ENCODE measurements around the gene FOXP1. TPM values are rescaled to one million over a fixed set of nuclear protein-coding genes. Genes with fewer than 3 reads are reported as not detected.

Gene FOXP1
- total and polyA plus RNA-seq, 7 experiments from 2014 or later: 104 to 537 (median 444) TPM

- H3K27me3 Mint-ChIP-seq: peaks cover 0 to 35% (median 0%) of the 10 kb centered on the region in 5 donors
- ATAC-seq (no peak), DNase-seq (no peak)
- H3K4me1 Mint-ChIP-seq: peaks cover 13 to 97% (median 84%) of the 10 kb centered on the region in 7 donors
- Histone ChIP-seq H3K9me3 (ENCODE audit: control insufficient read depth in 2 of 3, low read length in 3 of 3) (no peaks in the 10 kb centered on the region), H3K27ac (ENCODE audit: low read depth, low read length) (no peak overlapping the region), H3K4me3 (ENCODE audit: low read length) (no peak overlapping the region), H3K4me1 (ENCODE audit: control insufficient read depth in 2 of 2, insufficient read depth in 2 of 2, low read length in 2 of 2) (peaks cover 7 to 46% of the 10 kb centered on the region in 2 donors), H3K27me3 (ENCODE audit: control insufficient read depth in 2 of 2, insufficient read depth in 2 of 2, low read length in 2 of 2) (no peaks in the 10 kb centered on the region), H3K36me3 (ENCODE audit: control insufficient read depth in 2 of 3, insufficient read depth in 3 of 3, low read length in 3 of 3) (peaks cover 0 to 16% (median 0%) of the 10 kb centered on the region in 3 experiments)
- peaks cover 0 to under 1% (median 0%) of the 10 kb centered on the region in 11 donors for H3K9me3 Mint-ChIP-seq
- peak overlapping the region in 8 of 9 donors; percentile 5 to 83 (median 67) for H3K27ac Mint-ChIP-seq
- CTCF ChIA-PET: interaction anchor here (0.7 to 1.3 kb wide), 2 partner anchors 160 to 347 kb away, joined by 3 read pairs; no protein-coding TSS in a partner anchor
- POLR2A ChIA-PET: interaction anchor here (0.7 kb wide), 1 partner anchor 186 kb away, joined by 4 read pairs; no protein-coding TSS in a partner anchor
- peak overlapping the region in 2 of 10 donors; percentile 16 to 24 for H3K4me3 Mint-ChIP-seq
- intact Hi-C loops (cut with micrococcal nuclease): no loop called here
- H3K36me3 Mint-ChIP-seq: peaks cover 0 to 43% (median 30%) of the 10 kb centered on the region in 5 donors
These were observed 232.5 kb downstream of the FOXP1 start for GRCh38 chr3:71350998-71351397.

- Mint-ChIP-seq H3K4me1 (peaks cover 9 to 92% (median 75%) of the 10 kb centered on the region in 7 donors), H3K9me3 (peaks cover 0 to 7% (median 0%) of the 10 kb centered on the region in 11 donors), H3K27ac (peak overlapping the region in 8 of 9 donors; percentile 56 to 93 (median 80)), H3K36me3 (peaks cover 4 to 38% (median 20%) of the 10 kb centered on the region in 5 donors), H3K27me3 (peaks cover 0 to 23% (median 0%) of the 10 kb centered on the region in 5 donors), H3K4me3 (peak overlapping the region in 5 of 10 donors; percentile 51 to 78 (median 68))
- CTCF ChIA-PET: no interaction called here
- POLR2A ChIA-PET: no interaction called here
- Histone ChIP-seq H3K9me3 (ENCODE audit: control insufficient read depth in 2 of 3, low read length in 3 of 3) (no peaks in the 10 kb centered on the region), H3K36me3 (ENCODE audit: control insufficient read depth in 2 of 3, insufficient read depth in 3 of 3, low read length in 3 of 3) (no peaks in the 10 kb centered on the region), H3K27me3 (ENCODE audit: control insufficient read depth in 2 of 2, insufficient read depth in 2 of 2, low read length in 2 of 2) (no peaks in the 10 kb centered on the region), H3K4me1 (ENCODE audit: control insufficient read depth in 2 of 2, insufficient read depth in 2 of 2, low read length in 2 of 2) (peaks cover 7 to 38% of the 10 kb centered on the region in 2 donors), H3K4me3 (ENCODE audit: low read length) (no peak overlapping the region), H3K27ac (ENCODE audit: low read depth, low read length) (peak overlapping the region; percentile 31)
- ATAC-seq (no peak), DNase-seq (no peak)
- intact Hi-C loops (cut with micrococcal nuclease): loop anchor here in 1 of 2 donors (1.0 kb wide), 1 partner anchor 8 kb away; no protein-coding TSS in a partner anchor
These were observed 234.7 kb downstream of the FOXP1 start for GRCh38 chr3:71348831-71349230.

DNA sequence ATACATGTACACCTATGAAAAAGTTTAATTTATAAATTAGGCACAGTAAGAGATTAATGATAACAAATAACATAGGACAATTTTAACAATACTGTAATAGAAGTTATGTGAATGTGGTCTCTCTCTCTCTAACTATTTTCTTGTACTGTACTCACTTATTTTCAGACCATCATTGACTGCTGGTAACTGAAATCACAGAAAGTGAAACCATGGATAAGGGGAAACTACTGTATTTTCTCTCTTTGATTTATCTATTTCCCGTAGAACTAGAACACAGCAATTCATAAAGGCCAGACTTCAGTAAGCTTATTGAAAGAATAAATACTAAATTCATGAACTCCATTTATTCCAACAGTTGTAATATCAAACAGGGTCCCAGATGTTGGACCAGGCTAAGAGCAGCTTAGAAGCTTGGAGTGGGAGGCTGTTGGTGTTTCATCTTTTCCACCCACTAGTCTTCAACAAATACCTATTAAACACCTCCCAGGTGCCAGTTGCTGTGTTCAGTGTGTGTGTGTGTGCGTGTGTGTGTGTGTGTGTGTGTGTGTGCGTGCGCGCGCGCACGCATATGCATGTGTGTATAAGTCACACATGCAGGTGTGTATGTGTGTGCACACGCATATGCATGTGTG is 235.4 kb downstream of the FOXP1 start:
- H3K4me3 Mint-ChIP-seq: peak overlapping the region in 9 of 10 donors; percentile 48 to 78 (median 60)
- Histone ChIP-seq H3K27ac (ENCODE audit: low read depth, low read length) (peak overlapping the region; percentile 31), H3K9me3 (ENCODE audit: control insufficient read depth in 2 of 3, low read length in 3 of 3) (no peaks in the 10 kb centered on the region), H3K4me1 (ENCODE audit: control insufficient read depth in 2 of 2, insufficient read depth in 2 of 2, low read length in 2 of 2) (peaks cover 7 to 38% of the 10 kb centered on the region in 2 donors), H3K4me3 (ENCODE audit: low read length) (no peak overlapping the region), H3K36me3 (ENCODE audit: control insufficient read depth in 2 of 3, insufficient read depth in 3 of 3, low read length in 3 of 3) (no peaks in the 10 kb centered on the region), H3K27me3 (ENCODE audit: control insufficient read depth in 2 of 2, insufficient read depth in 2 of 2, low read length in 2 of 2) (no peaks in the 10 kb centered on the region)
- ATAC-seq: peak; percentile 51
- intact Hi-C loops (cut with micrococcal nuclease): no loop called here
- peaks cover 0 to 36% (median 18%) of the 10 kb centered on the region in 5 donors for H3K36me3 Mint-ChIP-seq
- peaks cover 0 to 24% (median 0%) of the 10 kb centered on the region in 5 donors for H3K27me3 Mint-ChIP-seq
- peak in 1 of 9 donors; percentile 28 for DNase-seq
- ChIA-PET POLR2A (no interaction called here), CTCF (no interaction called here)
- peaks cover 0 to 9% (median 0%) of the 10 kb centered on the region in 11 donors for H3K9me3 Mint-ChIP-seq
- H3K4me1 Mint-ChIP-seq: peaks cover 9 to 92% (median 74%) of the 10 kb centered on the region in 7 donors
- peak overlapping the region in 8 of 9 donors; percentile 56 to 93 (median 80) for H3K27ac Mint-ChIP-seq

- POLR2A ChIA-PET: interaction anchor here (0.9 kb wide), 2 partner anchors 29 to 34 kb away, joined by 4 read pairs; no protein-coding TSS in a partner anchor
- intact Hi-C loops (cut with micrococcal nuclease): loop anchor here in 1 of 2 donors (2.0 kb wide), 1 partner anchor 15 kb away; no protein-coding TSS in a partner anchor
- Mint-ChIP-seq H3K9me3 (peaks cover 0 to 17% (median 3%) of the 10 kb centered on the region in 11 donors), H3K4me3 (peak overlapping the region in 5 of 10 donors; percentile 27 to 57 (median 51)), H3K27me3 (peaks cover 0 to 15% (median 0%) of the 10 kb centered on the region in 5 donors), H3K36me3 (peaks cover 5 to 43% (median 31%) of the 10 kb centered on the region in 5 donors), H3K4me1 (peaks cover 9 to 87% (median 64%) of the 10 kb centered on the region in 7 donors), H3K27ac (peak overlapping the region; percentile 13 to 92 (median 77))
- no peaks in the 10 kb centered on the region for H3K9me3 ChIP-seq (ENCODE audit: control insufficient read depth in 2 of 3, low read length in 3 of 3)
- no peak overlapping the region for H3K4me3 ChIP-seq (ENCODE audit: low read length)
- CTCF ChIA-PET: interaction anchor here (0.7 kb wide), 1 partner anchor 826 kb away, joined by 3 read pairs; no protein-coding TSS in a partner anchor
- peaks cover 0 to 5% (median 0%) of the 10 kb centered on the region in 3 experiments for H3K36me3 ChIP-seq (ENCODE audit: control insufficient read depth in 2 of 3, insufficient read depth in 3 of 3, low read length in 3 of 3)
- no peaks in the 10 kb centered on the region for H3K27me3 ChIP-seq (ENCODE audit: control insufficient read depth in 2 of 2, insufficient read depth in 2 of 2, low read length in 2 of 2)
- H3K4me1 ChIP-seq (ENCODE audit: control insufficient read depth in 2 of 2, insufficient read depth in 2 of 2, low read length in 2 of 2): peaks cover 7 to 30% of the 10 kb centered on the region in 2 donors
- ATAC-seq: no peak
- H3K27ac ChIP-seq (ENCODE audit: low read depth, low read length): no peak overlapping the region
- DNase-seq: peak in 2 of 9 donors; percentile 17 to 33
These were observed 237.5 kb downstream of the FOXP1 start for GRCh38 chr3:71346061-71346460.

DNA sequence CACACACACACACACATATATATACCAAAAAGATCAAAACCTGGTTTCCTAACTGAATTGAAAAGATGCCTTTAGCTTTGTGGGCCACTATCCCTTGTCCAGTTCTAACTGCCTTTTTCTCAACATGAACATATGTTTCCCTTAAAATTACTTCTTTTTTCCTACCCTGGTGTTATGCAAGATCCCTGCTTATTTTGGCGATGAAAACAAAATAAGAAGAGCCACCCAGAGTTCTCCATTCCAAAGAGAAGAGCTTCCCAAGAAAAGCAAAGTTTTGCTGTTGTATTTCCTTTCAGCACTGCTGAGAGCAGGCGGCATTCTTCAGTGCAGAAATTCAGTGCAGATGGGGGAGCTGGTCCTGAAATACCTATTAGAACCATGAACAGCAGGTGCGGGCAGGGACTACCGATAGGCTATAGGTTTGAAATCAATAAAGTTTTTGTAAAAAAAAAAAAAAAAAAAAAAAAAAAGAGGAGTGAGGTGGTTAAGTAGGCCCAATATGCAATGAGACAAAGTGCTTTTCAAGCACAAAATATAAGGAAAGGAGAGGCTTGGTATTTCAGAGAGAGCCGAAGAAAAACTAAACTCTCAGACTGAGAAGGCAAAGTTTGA is 238.0 kb downstream of the FOXP1 start:
- no peak overlapping the region for H3K27ac ChIP-seq (ENCODE audit: low read depth, low read length)
- H3K27me3 ChIP-seq (ENCODE audit: control insufficient read depth in 2 of 2, insufficient read depth in 2 of 2, low read length in 2 of 2): no peaks in the 10 kb centered on the region
- intact Hi-C loops (cut with micrococcal nuclease): loop anchor here in 1 of 2 donors (2.0 kb wide), 1 partner anchor 15 kb away; no protein-coding TSS in a partner anchor
- peak overlapping the region in 6 of 10 donors; percentile 7 to 57 (median 48) for H3K4me3 Mint-ChIP-seq
- peaks cover 0 to 9% (median 0%) of the 10 kb centered on the region in 3 experiments for H3K36me3 ChIP-seq (ENCODE audit: control insufficient read depth in 2 of 3, insufficient read depth in 3 of 3, low read length in 3 of 3)
- H3K36me3 Mint-ChIP-seq: peaks cover 9 to 44% (median 32%) of the 10 kb centered on the region in 5 donors
- CTCF ChIA-PET: interaction anchor here (0.7 kb wide), 1 partner anchor 827 kb away, joined by 3 read pairs; no protein-coding TSS in a partner anchor
- H3K4me1 ChIP-seq (ENCODE audit: control insufficient read depth in 2 of 2, insufficient read depth in 2 of 2, low read length in 2 of 2): peaks cover 7 to 25% of the 10 kb centered on the region in 2 donors
- H3K9me3 ChIP-seq (ENCODE audit: control insufficient read depth in 2 of 3, low read length in 3 of 3): no peaks in the 10 kb centered on the region
- H3K27ac Mint-ChIP-seq: peak overlapping the region in 8 of 9 donors; percentile 65 to 92 (median 79)
- H3K4me1 Mint-ChIP-seq: peaks cover 9 to 87% (median 64%) of the 10 kb centered on the region in 7 donors
- no peak for ATAC-seq
- POLR2A ChIA-PET: interaction anchor here (0.6 to 1.2 kb wide), 4 partner anchors 12 to 34 kb away, joined by 3 to 4 read pairs (median 4); no protein-coding TSS in a partner anchor
- peaks cover 0 to 11% (median 0%) of the 10 kb centered on the region in 5 donors for H3K27me3 Mint-ChIP-seq
- DNase-seq: no peak
- peaks cover 0 to 22% (median 7%) of the 10 kb centered on the region in 11 donors for H3K9me3 Mint-ChIP-seq
- no peak overlapping the region for H3K4me3 ChIP-seq (ENCODE audit: low read length)

DNA sequence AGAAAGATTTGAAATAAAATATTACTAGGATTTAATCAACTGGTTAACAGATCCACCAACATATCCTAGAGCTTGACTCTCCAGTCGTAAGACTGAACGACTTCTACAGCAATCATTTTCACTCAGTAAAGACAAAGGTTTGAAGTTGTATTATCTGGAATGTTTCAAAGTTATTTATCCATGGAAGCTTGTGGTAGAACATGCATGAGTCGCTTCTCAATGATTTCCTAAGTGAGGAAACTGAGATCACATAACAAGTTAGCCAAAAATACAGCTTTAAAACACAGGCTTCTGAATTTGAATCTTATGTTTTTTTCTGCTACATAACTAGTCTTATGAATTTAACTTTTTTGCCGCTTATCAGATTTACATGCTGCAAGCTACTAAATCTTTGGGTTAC is 241.8 kb downstream of the FOXP1 start:
- H3K9me3 Mint-ChIP-seq: peaks cover 0 to 22% (median 7%) of the 10 kb centered on the region in 11 donors

More for the DNA sequence above, 241.8 kb downstream of the FOXP1 start:
- peaks cover 0 to 9% (median 0%) of the 10 kb centered on the region in 5 donors for H3K27me3 Mint-ChIP-seq
- intact Hi-C loops (cut with micrococcal nuclease): no loop called here
- peaks cover 0 to 87% (median 62%) of the 10 kb centered on the region in 7 donors for H3K4me1 Mint-ChIP-seq
- DNase-seq (no peak), ATAC-seq (no peak)
- H3K36me3 Mint-ChIP-seq: peaks cover 9 to 50% (median 35%) of the 10 kb centered on the region in 5 donors
- ChIA-PET CTCF (interaction anchor here (0.6 to 1.0 kb wide), 2 partner anchors 26 to 170 kb away, joined by 3 to 4 read pairs; no protein-coding TSS in a partner anchor), POLR2A (interaction anchor here (0.7 kb wide), 1 partner anchor 27 kb away, joined by 3 read pairs; no protein-coding TSS in a partner anchor)
- Histone ChIP-seq H3K27me3 (ENCODE audit: control insufficient read depth in 2 of 2, insufficient read depth in 2 of 2, low read length in 2 of 2) (no peaks in the 10 kb centered on the region), H3K4me1 (ENCODE audit: control insufficient read depth in 2 of 2, insufficient read depth in 2 of 2, low read length in 2 of 2) (peaks cover 0 to 12% of the 10 kb centered on the region in 2 donors), H3K27ac (ENCODE audit: low read depth, low read length) (no peak overlapping the region), H3K4me3 (ENCODE audit: low read length) (no peak overlapping the region), H3K36me3 (ENCODE audit: control insufficient read depth in 2 of 3, insufficient read depth in 3 of 3, low read length in 3 of 3) (peaks cover 0 to 9% (median 0%) of the 10 kb centered on the region in 3 experiments), H3K9me3 (ENCODE audit: control insufficient read depth in 2 of 3, low read length in 3 of 3) (no peaks in the 10 kb centered on the region)
- peak overlapping the region in 3 of 9 donors; percentile 10 to 67 (median 58) for H3K27ac Mint-ChIP-seq
- no peak overlapping the region for H3K4me3 Mint-ChIP-seq

Measured in naive thymus-derived CD4-positive, alpha-beta T cell (primary cell).